Osteocyte (in vitro differentiated cells): ENCODE data around the gene CNDP1. TPM values are rescaled to one million over a fixed set of nuclear protein-coding genes. Genes with fewer than 3 reads are reported as not detected.

Experiments
- DNase-seq: peaks from one replicate; pipeline ENCODE4 v3.0.0; 2021; ENCODE audit warnings: mixed read lengths; ENCODE audit not compliant: unreplicated experiment; ENCODE audit errors: extremely low spot score
- H3K27ac Mint-ChIP-seq: one replicate; pipeline ENCODE4 v1.8.0; 2021; ENCODE audit warnings: mild to moderate bottlenecking, mixed read lengths; ENCODE audit not compliant: unreplicated experiment
- H3K27me3 Mint-ChIP-seq: one replicate; pipeline ENCODE4 v1.8.0; 2021; ENCODE audit warnings: mixed read lengths; ENCODE audit not compliant: unreplicated experiment
- H3K36me3 Mint-ChIP-seq: one replicate; pipeline ENCODE4 v1.8.0; 2021; ENCODE audit warnings: mixed read lengths; ENCODE audit not compliant: unreplicated experiment
- H3K4me1 Mint-ChIP-seq: one replicate; pipeline ENCODE4 v1.8.0; 2021; ENCODE audit warnings: mixed read lengths; ENCODE audit not compliant: unreplicated experiment
- H3K4me3 Mint-ChIP-seq: one replicate; pipeline ENCODE4 v1.8.0; 2021; ENCODE audit warnings: mild to moderate bottlenecking, moderate library complexity, mixed read lengths; ENCODE audit not compliant: unreplicated experiment
- H3K9me3 Mint-ChIP-seq: one replicate; pipeline ENCODE4 v1.8.0; 2021; ENCODE audit warnings: mixed read lengths; ENCODE audit not compliant: unreplicated experiment
- CTCF ChIP-seq: fragments of 200-600 bp; sonication (generic); IDR thresholded peaks from 2 replicates; pipeline ENCODE4 v1.5.0; 2021; ENCODE audit warnings: antibody characterized with exemption, mild to moderate bottlenecking, moderate library complexity
- total RNA-seq: library from RNA; stranded (reverse); gene quantifications from 2 replicates; pipeline ENCODE4 v1.2.1, GENCODE V29; 2021

Gene CNDP1
- total RNA-seq, 1 donor from 2014 or later: not detected

- H3K4me1 Mint-ChIP-seq: peaks cover 25% of the 10 kb centered on the region
- H3K27ac Mint-ChIP-seq: no peak overlapping the region
- no peak overlapping the region for H3K4me3 Mint-ChIP-seq
- no peaks in the 10 kb centered on the region for H3K9me3 Mint-ChIP-seq
- no peaks in the 10 kb centered on the region for H3K36me3 Mint-ChIP-seq
- no peak for TF ChIP-seq CTCF
- no peaks in the 10 kb centered on the region for H3K27me3 Mint-ChIP-seq
- no peak for DNase-seq
Observed at GRCh38 chr18:74610860-74611259, 76.6 kb downstream of the CNDP1 start.

- Mint-ChIP-seq H3K36me3 (no peaks in the 10 kb centered on the region), H3K27ac (no peak overlapping the region), H3K4me3 (no peak overlapping the region), H3K9me3 (no peaks in the 10 kb centered on the region), H3K27me3 (no peaks in the 10 kb centered on the region), H3K4me1 (peaks cover 25% of the 10 kb centered on the region)
- DNase-seq: no peak
- TF ChIP-seq CTCF: no peak
Observed at GRCh38 chr18:74611765-74612164, 77.5 kb downstream of the CNDP1 start.

- no peak for DNase-seq
- Mint-ChIP-seq H3K4me1 (peaks cover 25% of the 10 kb centered on the region), H3K36me3 (no peaks in the 10 kb centered on the region), H3K27me3 (no peaks in the 10 kb centered on the region), H3K27ac (no peak overlapping the region), H3K4me3 (no peak overlapping the region), H3K9me3 (no peaks in the 10 kb centered on the region)
- TF ChIP-seq CTCF: no peak
Observed at GRCh38 chr18:74613381-74613780, 79.1 kb downstream of the CNDP1 start.

- Mint-ChIP-seq H3K36me3 (no peaks in the 10 kb centered on the region), H3K27me3 (no peaks in the 10 kb centered on the region), H3K4me3 (no peak overlapping the region), H3K9me3 (no peaks in the 10 kb centered on the region), H3K27ac (no peak overlapping the region), H3K4me1 (peaks cover 20% of the 10 kb centered on the region)
- TF ChIP-seq CTCF: no peak
- no peak for DNase-seq
Observed at GRCh38 chr18:74616494-74616893, 82.2 kb downstream of the CNDP1 start.

GRCh38 chr18:74617486-74617885, 83.2 kb downstream of the CNDP1 start:
- H3K27me3 Mint-ChIP-seq: no peaks in the 10 kb centered on the region
- no peaks in the 10 kb centered on the region for H3K9me3 Mint-ChIP-seq
- no peaks in the 10 kb centered on the region for H3K36me3 Mint-ChIP-seq
- peaks cover 18% of the 10 kb centered on the region for H3K4me1 Mint-ChIP-seq
- DNase-seq: no peak
- no peak overlapping the region for H3K27ac Mint-ChIP-seq
- TF ChIP-seq CTCF: no peak
- H3K4me3 Mint-ChIP-seq: no peak overlapping the region
